Measurements from ENCODE around the gene SLC39A7. TPM values are rescaled to one million over a fixed set of nuclear protein-coding genes. Genes with fewer than 3 reads are reported as not detected.
A peak's percentile ranks its signal among the peaks of the same experiment; 100 is the strongest.

The SLC39A7 gene
- total and polyA plus RNA-seq, 2 of the 13 experiments (the other 11 are each of a cell fraction or from before 2014, with no cell fraction given): 142 to 229 TPM

GRCh38 chr6:33200219-33201146 is at the start of gene SLC39A7, which contains the start of gene RXRB (continued):
- TF ChIP-seq AKNA (CRISPR knock-in tag; IDR thresholded peaks at IDR 0.05; ENCODE audit: borderline replicate concordance): no peak
- TF ChIP-seq ZBTB7B (CRISPR knock-in tag; IDR thresholded peaks at IDR 0.05): peak; percentile 41
- TF ChIP-seq BORCS8-MEF2B (CRISPR knock-in tag; IDR thresholded peaks at IDR 0.05): no peak; the same call in 1 of the 2 replicates
- peak; percentile 89 for TF ChIP-seq KDM2A (CRISPR knock-in tag; IDR thresholded peaks at IDR 0.05; ENCODE audit: borderline replicate concordance, low read depth)
- TF ChIP-seq MXI1 (IDR thresholded peaks at IDR 0.05; ENCODE audit: borderline replicate concordance, low read depth, low read length): peak; percentile 86; the same call in 2 of the 3 replicates
- TF ChIP-seq ZKSCAN5 (CRISPR knock-in tag; IDR thresholded peaks at IDR 0.05): no peak
- TF ChIP-seq ZFP36L1 (CRISPR knock-in tag; IDR thresholded peaks at IDR 0.05): no peak
- TF ChIP-seq PHF5A (CRISPR knock-in tag; IDR thresholded peaks at IDR 0.05; ENCODE audit: low read depth, unreplicated experiment): peak; percentile 71
- peak; percentile 56; the same call in 1 of the 2 replicates for TF ChIP-seq ZNF749 (CRISPR knock-in tag; IDR thresholded peaks at IDR 0.05; ENCODE audit: borderline replicate concordance)
- peak; percentile 93 for TF ChIP-seq RFXAP (CRISPR knock-in tag; IDR thresholded peaks at IDR 0.05; ENCODE audit: borderline replicate concordance)
- TF ChIP-seq ZSCAN9 (CRISPR knock-in tag; IDR thresholded peaks at IDR 0.05; ENCODE audit: borderline replicate concordance): peak; percentile 78
- TF ChIP-seq MEF2D (CRISPR knock-in tag; IDR thresholded peaks at IDR 0.05): peak; percentile 25; the same call in 1 of the 2 replicates
- peak; percentile 73; the same call in 1 of the 2 replicates for TF ChIP-seq ZNF776 (CRISPR knock-in tag; IDR thresholded peaks at IDR 0.05)
- peak; percentile 8; the same call in 1 of the 2 replicates for TF ChIP-seq SSRP1 (CRISPR knock-in tag; IDR thresholded peaks at IDR 0.05)
- TF ChIP-seq NR2F1 (CRISPR knock-in tag; IDR thresholded peaks at IDR 0.05): no peak; a peak in 2 of 4 replicates
- no peak for TF ChIP-seq ZNF260 (CRISPR knock-in tag; IDR thresholded peaks at IDR 0.05; ENCODE audit: borderline replicate concordance, low read depth)
- no peak; the same call in 1 of the 2 replicates for TF ChIP-seq ZNF792 (CRISPR knock-in tag; IDR thresholded peaks at IDR 0.05)
- no peak; the same call in 1 of the 2 replicates for TF ChIP-seq ZBTB20 (CRISPR knock-in tag; IDR thresholded peaks at IDR 0.05; ENCODE audit: borderline replicate concordance, low read depth)
- TF ChIP-seq ZNF160 (CRISPR knock-in tag; IDR thresholded peaks at IDR 0.05): peak; percentile 92
- peak; percentile 2; the same call in 1 of the 2 replicates for TF ChIP-seq ZNF138 (CRISPR knock-in tag; IDR thresholded peaks at IDR 0.05; ENCODE audit: low read depth)
- TF ChIP-seq ZNF350 (CRISPR knock-in tag; IDR thresholded peaks at IDR 0.05; ENCODE audit: borderline replicate concordance, low read depth): peak; percentile 89
- no peak for TF ChIP-seq ZNF17 (CRISPR knock-in tag; IDR thresholded peaks at IDR 0.05)
- no peak for TF ChIP-seq ZNF672 (CRISPR knock-in tag; IDR thresholded peaks at IDR 0.05)
- TF ChIP-seq ZNF678 (CRISPR knock-in tag; IDR thresholded peaks at IDR 0.05): 0 out of 2 replicates have a peak, but pooled peaks have one; percentile 91
- no peak; the same call in 1 of the 2 replicates for TF ChIP-seq ELF4 (CRISPR knock-in tag; IDR thresholded peaks at IDR 0.05; ENCODE audit: borderline replicate concordance)
